H9 (cell line): ENCODE measurements around the gene CNDP2. TPM values are rescaled to one million over a fixed set of nuclear protein-coding genes. Genes with fewer than 3 reads are reported as not detected.
A peak's percentile ranks its signal among the peaks of the same experiment; 100 is the strongest.

Experiments used
- DNase-seq: peaks from one replicate; pipeline ENCODE4 v3.0.0-alpha.2; 2017
- H2AFZ ChIP-seq: one replicate; pipeline ENCODE4 v1.6.1; 2013; ENCODE audit warnings: mild to moderate bottlenecking, low read length, control low read depth, moderate library complexity
- H2AK5ac ChIP-seq: 2 replicates; pipeline ENCODE4 v1.6.1; 2013; ENCODE audit warnings: low read length, control low read depth, mixed read lengths; ENCODE audit not compliant: insufficient read length
- H2BK120ac ChIP-seq: one replicate; pipeline ENCODE4 v1.6.1; 2013; ENCODE audit warnings: low read depth, mild to moderate bottlenecking, low read length, control low read depth, inconsistent platforms; ENCODE audit not compliant: poor library complexity, severe bottlenecking
- H2BK12ac ChIP-seq: 2 replicates; pipeline ENCODE4 v1.6.1; 2013; ENCODE audit warnings: low read length, control low read depth, mixed read lengths, low read depth; ENCODE audit not compliant: insufficient read length
- H2BK15ac ChIP-seq: 2 replicates; pipeline ENCODE4 v1.6.1; 2013; ENCODE audit warnings: low read depth, low read length, control low read depth
- H2BK20ac ChIP-seq: one replicate; pipeline ENCODE4 v1.6.1; 2013; ENCODE audit warnings: low read depth, mild to moderate bottlenecking, low read length, control low read depth, inconsistent platforms; ENCODE audit not compliant: poor library complexity, severe bottlenecking
- H2BK5ac ChIP-seq: 2 replicates; pipeline ENCODE4 v1.6.1; 2013; ENCODE audit warnings: low read length, control low read depth, mixed read lengths; ENCODE audit not compliant: insufficient read length
- H3K14ac ChIP-seq: 2 replicates; pipeline ENCODE4 v1.6.1; 2013; ENCODE audit warnings: low read length, control low read depth; ENCODE audit not compliant: insufficient read depth
- H3K18ac ChIP-seq: 2 replicates; pipeline ENCODE4 v1.6.1; 2013; ENCODE audit warnings: low read depth, mild to moderate bottlenecking, mixed read lengths, low read length, control low read depth; ENCODE audit not compliant: insufficient read length
- H3K23ac ChIP-seq: 2 replicates; pipeline ENCODE4 v1.6.1; 2013; ENCODE audit warnings: low read length, control low read depth, mixed read lengths, low read depth; ENCODE audit not compliant: insufficient read length
- H3K23me2 ChIP-seq: 2 replicates; pipeline ENCODE4 v1.6.1; 2013; ENCODE audit warnings: low read depth, mild to moderate bottlenecking, mixed read lengths, low read length, control low read depth; ENCODE audit not compliant: insufficient read length, poor library complexity, severe bottlenecking
- H3K27ac ChIP-seq: 2 replicates; pipeline ENCODE4 v1.5.1; 2013; ENCODE audit warnings: low read length, control low read depth, mixed read lengths, low read depth; ENCODE audit not compliant: insufficient read length
- H3K27me3 ChIP-seq: 2 replicates; pipeline ENCODE4 v1.6.1; 2013; ENCODE audit warnings: low read length, control low read depth, inconsistent platforms; ENCODE audit not compliant: insufficient read depth
- H3K4ac ChIP-seq: 2 replicates; pipeline ENCODE4 v1.6.1; 2013; ENCODE audit warnings: low read depth, mild to moderate bottlenecking, control low read depth, inconsistent platforms, low read length, moderate library complexity
- H3K4me1 ChIP-seq: 2 replicates; pipeline ENCODE4 v1.6.1; 2013; ENCODE audit warnings: low read length, control low read depth, inconsistent platforms; ENCODE audit not compliant: insufficient read depth
- H3K4me2 ChIP-seq: 2 replicates; pipeline ENCODE4 v1.6.1; 2013; ENCODE audit warnings: low read length, control low read depth, mixed read lengths; ENCODE audit not compliant: insufficient read length, insufficient read depth
- H3K56ac ChIP-seq: 2 replicates; pipeline ENCODE4 v1.6.1; 2013; ENCODE audit warnings: low read depth, mild to moderate bottlenecking, mixed read lengths, low read length, control low read depth; ENCODE audit not compliant: insufficient read length
- H3K79me1 ChIP-seq: 2 replicates; pipeline ENCODE4 v1.6.1; 2013; ENCODE audit warnings: low read depth, mild to moderate bottlenecking, moderate library complexity, low read length, control low read depth, inconsistent platforms; ENCODE audit not compliant: insufficient read depth, poor library complexity, severe bottlenecking
- H3K79me2 ChIP-seq: 2 replicates; pipeline ENCODE4 v1.6.1; 2013; ENCODE audit warnings: low read length, control low read depth, inconsistent platforms; ENCODE audit not compliant: insufficient read depth
- H3K9ac ChIP-seq: 2 replicates; pipeline ENCODE4 v1.6.1; 2013; ENCODE audit warnings: low read length, control low read depth, mixed read lengths; ENCODE audit not compliant: insufficient read length; ENCODE audit errors: extremely low read depth
- H3K9me3 ChIP-seq: one replicate; pipeline ENCODE4 v1.6.1; 2013; ENCODE audit warnings: low read depth, low read length, inconsistent platforms; ENCODE audit not compliant: control insufficient read depth
- H3T11ph ChIP-seq: one replicate; pipeline ENCODE4 v1.6.1; 2013; ENCODE audit warnings: mild to moderate bottlenecking, low read length, control low read depth, inconsistent platforms
- H4K20me1 ChIP-seq: one replicate; pipeline ENCODE4 v1.6.1; 2013; ENCODE audit not compliant: control insufficient read depth, insufficient read length, insufficient read depth
- H4K5ac ChIP-seq: 2 replicates; pipeline ENCODE4 v1.6.1; 2013; ENCODE audit warnings: low read depth, mild to moderate bottlenecking, mixed read lengths, low read length, control low read depth; ENCODE audit not compliant: insufficient read length
- H4K8ac ChIP-seq: replicated peaks from 2 replicates; pipeline ENCODE4 v1.6.1; 2013; ENCODE audit warnings: low read length, control low read depth, mixed read lengths, low read depth; ENCODE audit not compliant: insufficient read length
- H4K91ac ChIP-seq: 2 replicates; pipeline ENCODE4 v1.6.1; 2013; ENCODE audit warnings: low read depth, mild to moderate bottlenecking, moderate library complexity, mixed read lengths, low read length, control low read depth; ENCODE audit not compliant: insufficient read length
- H3K27ac Mint-ChIP-seq, 3 experiments: 2 replicates in 2 of 3; 3 replicates in 1 of 3; pipeline ENCODE4 v1.8.0; 2020 to 2021; ENCODE audit warnings: mixed read lengths in 3 of 3, mild to moderate bottlenecking in 1 of 3, moderate library complexity in 1 of 3
- H3K27me3 Mint-ChIP-seq: 2 replicates; pipeline ENCODE4 v1.8.0; 2021; ENCODE audit warnings: low read depth, mild to moderate bottlenecking, moderate library complexity, mixed read lengths
- H3K36me3 Mint-ChIP-seq, 3 experiments: 2 replicates in 2 of 3; 3 replicates in 1 of 3; pipeline ENCODE4 v1.8.0; 2020 to 2021; ENCODE audit warnings: low read depth in 3 of 3, mixed read lengths in 3 of 3; ENCODE audit not compliant: insufficient read depth in 1 of 3
- H3K4me1 Mint-ChIP-seq, 2 experiments: 2 replicates each; pipeline ENCODE4 v1.8.0; 2020; ENCODE audit warnings: mixed read lengths in 2 of 2
- H3K4me3 Mint-ChIP-seq, 2 experiments: 2 replicates in 1 of 2; 3 replicates in 1 of 2; pipeline ENCODE4 v1.8.0; 2020 to 2021; ENCODE audit warnings: mild to moderate bottlenecking in 2 of 2, mixed read lengths in 2 of 2, moderate library complexity in 1 of 2
- H3K9me3 Mint-ChIP-seq, 2 experiments: 2 replicates in 1 of 2; 3 replicates in 1 of 2; pipeline ENCODE4 v1.8.0; 2020; ENCODE audit warnings: mild to moderate bottlenecking in 2 of 2, mixed read lengths in 2 of 2, moderate library complexity in 1 of 2
- CTCF ChIP-seq: fragments of 200-600 bp; sonication (generic); conservative IDR thresholded peaks from 3 replicates; pipeline ENCODE4 v1.8.0; 2021; ENCODE audit warnings: antibody characterized with exemption, mild to moderate bottlenecking
- WGBS: extraction: QIAGEN DNeasy Blood & Tissue Kit; methylation state at CpG from one replicate; pipeline ENCODE4 v1.1.7; 2013; ENCODE audit warnings: missing lambda C conversion rate, low lambda C conversion rate, mixed read lengths; ENCODE audit not compliant: insufficient read length; ENCODE audit errors: extremely low coverage; 5-methylcytosine and 5-hydroxymethylcytosine counted together
- total RNA-seq: library from RNA; stranded (reverse); gene quantifications from 2 replicates; pipeline ENCODE4 v1.2.1, GENCODE V29; 2021

Gene CNDP2
- total RNA-seq, 1 experiment from 2014 or later: 212 TPM

GRCh38 chr18:74497778-74498177 is 1.6 kb downstream of the CNDP2 start:
- Histone ChIP-seq H3K4ac (no peak overlapping the region), H3K14ac (no peak overlapping the region), H4K91ac (no peak overlapping the region), H3K4me1 (peaks cover 3% of the 10 kb centered on the region; the same call in 1 of the 2 replicates), H3K56ac (no peak overlapping the region), H4K8ac (no peak overlapping the region), H3K79me2 (peaks cover 9% of the 10 kb centered on the region; the same call in 1 of the 2 replicates), H4K5ac (no peak overlapping the region), H3K23me2 (peaks cover 7% of the 10 kb centered on the region), H4K20me1 (no peaks in the 10 kb centered on the region), H3K9me3 (no peaks in the 10 kb centered on the region), H2BK20ac (no peak overlapping the region), H3K9ac (no peak overlapping the region), H2BK5ac (no peak overlapping the region), H3K4me2 (no peak overlapping the region), H3K23ac (no peak overlapping the region), H2BK120ac (no peak overlapping the region), H3T11ph (no peak overlapping the region), H2BK12ac (no peak overlapping the region), H3K27ac (no peak overlapping the region), H2AK5ac (no peak overlapping the region), H2BK15ac (no peak overlapping the region), H2AFZ (no peak overlapping the region), H3K18ac (no peak overlapping the region), H3K27me3 (no peaks in the 10 kb centered on the region), H3K79me1 (peaks cover 4% of the 10 kb centered on the region)
- TF ChIP-seq CTCF: no peak
- DNase-seq: no peak
- peaks cover 23 to 26% of the 10 kb centered on the region in 2 experiments for H3K4me1 Mint-ChIP-seq
- no CpG with 5 or more reads among the region's 3 CpGs for WGBS
- H3K4me3 Mint-ChIP-seq: peak overlapping the region; percentile 92 to 94
- peaks cover 25 to 40% (median 40%) of the 10 kb centered on the region in 3 experiments for H3K36me3 Mint-ChIP-seq
- no peaks in the 10 kb centered on the region for H3K27me3 Mint-ChIP-seq
- no peak overlapping the region for H3K27ac Mint-ChIP-seq
- H3K9me3 Mint-ChIP-seq: no peaks in the 10 kb centered on the region; a peak in 1 of 5 replicates
